OCI-LY3 (cell line): ENCODE results near the gene MAP6D1.

Experiments
- EZH2phosphoT487 ChIP-seq: fragments of 200-600 bp; shearing (Covaris generic); IDR thresholded peaks from 2 replicates; pipeline ENCODE4 v1.6.1; 2018; ENCODE audit warnings: antibody characterized with exemption, mixed run types, low read depth
- TF ChIP-seq, protein P1 (sequence below): fragments of 200-600, 300-600 bp; sonication (generic); IDR thresholded peaks from 2 replicates; pipeline ENCODE4 v1.5.1; 2014; ENCODE audit warnings: antibody characterized with exemption, low read length, low read depth

DNA sequence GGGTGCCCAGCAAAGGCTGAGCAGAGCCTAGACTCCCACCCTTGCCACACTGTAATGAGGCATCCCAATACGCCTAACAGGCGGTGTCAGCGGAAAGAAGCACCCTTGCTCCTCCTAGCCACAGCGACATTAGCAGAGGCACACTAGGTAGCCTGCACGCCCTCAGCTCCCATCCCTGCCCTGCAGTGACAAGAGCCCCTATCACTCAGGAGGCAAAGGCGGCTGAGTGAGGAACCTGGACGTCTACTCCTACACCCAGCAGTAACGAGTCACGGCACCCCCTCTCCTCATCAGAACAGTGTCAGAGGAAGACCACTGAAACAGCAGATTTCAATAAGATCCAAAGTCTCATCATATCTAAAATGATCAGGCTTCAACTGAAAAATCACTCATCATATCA is 12.0 kb upstream of the MAP6D1 start:
- TF ChIP-seq, protein P1, sequence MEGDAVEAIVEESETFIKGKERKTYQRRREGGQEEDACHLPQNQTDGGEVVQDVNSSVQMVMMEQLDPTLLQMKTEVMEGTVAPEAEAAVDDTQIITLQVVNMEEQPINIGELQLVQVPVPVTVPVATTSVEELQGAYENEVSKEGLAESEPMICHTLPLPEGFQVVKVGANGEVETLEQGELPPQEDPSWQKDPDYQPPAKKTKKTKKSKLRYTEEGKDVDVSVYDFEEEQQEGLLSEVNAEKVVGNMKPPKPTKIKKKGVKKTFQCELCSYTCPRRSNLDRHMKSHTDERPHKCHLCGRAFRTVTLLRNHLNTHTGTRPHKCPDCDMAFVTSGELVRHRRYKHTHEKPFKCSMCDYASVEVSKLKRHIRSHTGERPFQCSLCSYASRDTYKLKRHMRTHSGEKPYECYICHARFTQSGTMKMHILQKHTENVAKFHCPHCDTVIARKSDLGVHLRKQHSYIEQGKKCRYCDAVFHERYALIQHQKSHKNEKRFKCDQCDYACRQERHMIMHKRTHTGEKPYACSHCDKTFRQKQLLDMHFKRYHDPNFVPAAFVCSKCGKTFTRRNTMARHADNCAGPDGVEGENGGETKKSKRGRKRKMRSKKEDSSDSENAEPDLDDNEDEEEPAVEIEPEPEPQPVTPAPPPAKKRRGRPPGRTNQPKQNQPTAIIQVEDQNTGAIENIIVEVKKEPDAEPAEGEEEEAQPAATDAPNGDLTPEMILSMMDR, result no peak
- no peak for TF ChIP-seq EZH2phosphoT487
